PC-3 (cell line): Measurements from ENCODE around the gene CCDC60.

Source experiments
- EZH2 ChIP-seq: fragments of 300-600 bp; sonication (generic); IDR thresholded peaks from one replicate; pipeline ENCODE4 v1.6.1; 2017; ENCODE audit warnings: antibody characterized with exemption, mild to moderate bottlenecking, low read length; ENCODE audit not compliant: unreplicated experiment
- TF ChIP-seq, protein P1 (sequence below): fragments of 300-600 bp; sonication (generic); conservative IDR thresholded peaks from 2 replicates; pipeline ENCODE4 v1.5.1; 2017; ENCODE audit warnings: antibody characterized with exemption, low read depth, mild to moderate bottlenecking, low read length

DNA sequence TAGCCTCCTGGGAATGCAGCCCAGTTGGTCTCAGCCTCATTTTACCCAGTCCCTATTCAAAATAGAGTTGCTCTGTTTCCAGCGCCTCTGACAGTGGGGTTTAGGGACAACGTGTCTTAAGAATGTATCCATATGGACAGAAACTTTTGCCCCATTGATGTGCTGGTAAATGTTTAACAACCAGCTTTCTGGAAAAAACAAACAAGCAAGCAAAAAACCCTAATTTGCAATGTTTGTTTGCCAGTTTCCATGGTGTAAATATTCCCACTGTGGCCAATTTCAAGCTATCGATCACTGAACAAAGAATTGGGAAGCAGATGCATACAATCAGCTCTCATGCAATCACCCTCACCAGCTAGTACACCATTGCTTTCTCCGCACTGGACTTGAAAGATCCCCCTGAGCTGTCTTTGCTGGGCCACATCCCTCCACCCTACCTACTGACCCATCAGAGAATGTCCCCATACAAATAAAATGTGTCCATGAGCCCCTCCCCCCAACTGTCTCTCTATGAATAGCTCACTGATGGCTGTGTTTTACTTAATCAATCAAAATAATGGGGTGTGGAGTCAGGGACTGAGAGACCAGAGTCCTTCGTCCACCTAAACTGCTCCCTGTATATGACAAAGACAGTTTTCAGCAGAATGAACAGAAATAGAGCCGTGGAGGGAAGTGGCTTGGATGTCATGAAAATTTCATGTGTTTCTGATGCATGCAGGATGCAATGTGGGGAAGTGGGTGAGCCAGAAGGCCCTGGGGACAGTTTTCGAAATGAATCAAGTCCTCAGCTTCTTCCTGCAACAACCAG lies 40.8 kb downstream of the CCDC60 start:
- TF ChIP-seq, protein P1, sequence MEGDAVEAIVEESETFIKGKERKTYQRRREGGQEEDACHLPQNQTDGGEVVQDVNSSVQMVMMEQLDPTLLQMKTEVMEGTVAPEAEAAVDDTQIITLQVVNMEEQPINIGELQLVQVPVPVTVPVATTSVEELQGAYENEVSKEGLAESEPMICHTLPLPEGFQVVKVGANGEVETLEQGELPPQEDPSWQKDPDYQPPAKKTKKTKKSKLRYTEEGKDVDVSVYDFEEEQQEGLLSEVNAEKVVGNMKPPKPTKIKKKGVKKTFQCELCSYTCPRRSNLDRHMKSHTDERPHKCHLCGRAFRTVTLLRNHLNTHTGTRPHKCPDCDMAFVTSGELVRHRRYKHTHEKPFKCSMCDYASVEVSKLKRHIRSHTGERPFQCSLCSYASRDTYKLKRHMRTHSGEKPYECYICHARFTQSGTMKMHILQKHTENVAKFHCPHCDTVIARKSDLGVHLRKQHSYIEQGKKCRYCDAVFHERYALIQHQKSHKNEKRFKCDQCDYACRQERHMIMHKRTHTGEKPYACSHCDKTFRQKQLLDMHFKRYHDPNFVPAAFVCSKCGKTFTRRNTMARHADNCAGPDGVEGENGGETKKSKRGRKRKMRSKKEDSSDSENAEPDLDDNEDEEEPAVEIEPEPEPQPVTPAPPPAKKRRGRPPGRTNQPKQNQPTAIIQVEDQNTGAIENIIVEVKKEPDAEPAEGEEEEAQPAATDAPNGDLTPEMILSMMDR = no peak
- TF ChIP-seq EZH2 = no peak
